Right lobe of liver (tissue), 6 donors: ENCODE data around the gene TUBE1. TPM values are rescaled to one million over a fixed set of nuclear protein-coding genes. Genes with fewer than 3 reads are reported as not detected.

Source experiments
- ATAC-seq, 4 donors: fragments of 200-7000 bp; cut with Tn5 transposase; one replicate each; pipeline ENCODE4 v1.9.1; 2020; ENCODE audit warnings: mild to moderate bottlenecking in 4 of 4, moderate library complexity in 4 of 4
- DNase-seq, 3 donors: peaks; one replicate each; pipeline ENCODE4 v3.0.0-alpha.2; 2020
- H3K27ac ChIP-seq, 3 donors: fragments of 200-600 bp; one replicate each; pipeline ENCODE4 v1.8.0; 2022
- H3K27me3 ChIP-seq, 2 donors: fragments of 200-600 bp; one replicate each; pipeline ENCODE4 v1.8.0; 2022
- H3K36me3 ChIP-seq, 4 donors: fragments of 200-600 bp; sonication (generic) in 1 of 4; one replicate each; pipeline versions ENCODE4 v1.5.1 to v1.8.0; 2017 to 2022; ENCODE audit warnings: control low read depth in 1 of 4
- H3K4me1 ChIP-seq, 4 donors: fragments of 200-600 bp; sonication (generic) in 1 of 4; one replicate each; pipeline versions ENCODE4 v1.5.1 to v1.8.0; 2017 to 2022; ENCODE audit warnings: control low read depth in 1 of 4
- H3K4me3 ChIP-seq, 3 donors: fragments of 200-600 bp; one replicate each; pipeline ENCODE4 v1.8.0; 2022
- H3K9me3 ChIP-seq, 4 donors: fragments of 200-600 bp; sonication (generic) in 1 of 4; one replicate each; pipeline versions ENCODE4 v1.5.1 to v1.8.0; 2017 to 2022; ENCODE audit warnings: control low read depth in 1 of 4
- CTCF ChIP-seq, 4 donors: fragments of 200-600 bp in 3 of 4; fragments of 450-650 bp in 1 of 4; IDR thresholded peaks; one replicate each; pipeline versions ENCODE4 v1.5.1 to v1.8.0; 2016 to 2022; ENCODE audit warnings: antibody characterized with exemption in 4 of 4, mild to moderate bottlenecking in 2 of 4
- POLR2A ChIP-seq: fragments of 450-650 bp; IDR thresholded peaks from one replicate; pipeline ENCODE4 v1.6.1; 2017; ENCODE audit warnings: antibody characterized with exemption, mild to moderate bottlenecking
- WGBS: methylation state at CpG from one replicate; pipeline ENCODE4 v1.1.6; 2018; ENCODE audit warnings: low coverage, low lambda C conversion rate; ENCODE audit not compliant: insufficient coverage; ENCODE audit errors: missing lambda C conversion rate; 5-methylcytosine and 5-hydroxymethylcytosine counted together
- intact Hi-C, 2 donors: fragments of 100-400 bp; cut with DNase I; formaldehyde crosslinking; loops; one replicate each; pipeline versions ENCODE4 v1.11.2 to v1.14.1; 2022
- total RNA-seq, 6 experiments: library from RNA; depleted of rRNA in 2 of 6; stranded (reverse); fragments of >200 nt in 2 of 6; fragmentation: NEBNext Ultra II Directional in 3 of 6; extraction: Animal tissue kit (Norgen Biotek cat#: 25700) in 3 of 6; gene quantifications; one replicate each; pipeline versions ENCODE4 v1.1.0 to v1.2.4, GENCODE V29; 2016 to 2023
- donor health status: DM: no; HTN: yes; CAD: no.
- donor health status: DM: no; HTN: no; CAD: no.
- donor health status: DM: no; HTN: no; CAD: no.
- donor health status: DM: no; HTN: yes; CAD: no.
- donor health status: DM: no; HTN: yes; CAD: no.

Gene TUBE1
- total RNA-seq, 6 experiments from 2014 or later: 16.2 to 38.0 (median 27.7) TPM

- WGBS: under 1% methylated on average over 29 of the region's 36 CpGs
- no peaks in the 10 kb centered on the region for H3K9me3 ChIP-seq
- no peaks in the 10 kb centered on the region for H3K36me3 ChIP-seq
- peak overlapping the region; percentile 49 to 80 (median 79) for H3K27ac ChIP-seq
- intact Hi-C loops: loop anchor here in 1 of 2 donors (10.0 kb wide), 1 partner anchor 329 kb away; no protein-coding TSS in a partner anchor
- DNase-seq: peak; percentile 89 to 91 (median 91)
- peaks cover 0 to 3% (median 1%) of the 10 kb centered on the region in 4 donors for H3K4me1 ChIP-seq
- no peaks in the 10 kb centered on the region for H3K27me3 ChIP-seq
- H3K4me3 ChIP-seq: peak overlapping the region; percentile 48 to 64 (median 52)
- TF ChIP-seq POLR2A (peak; percentile 68), CTCF (IDR thresholded peaks at IDR 0.05) (peak; percentile 96 to 98 (median 98))
- ATAC-seq: peak; percentile 95 to 97 (median 96)
These were observed 44.0 kb downstream of the TUBE1 start for GRCh38 chr6:112043032-112044007.

- DNase-seq: no peak
- TF ChIP-seq CTCF (IDR thresholded peaks at IDR 0.05): no peak
- no peak for TF ChIP-seq POLR2A
- H3K27ac ChIP-seq: no peak overlapping the region
- no peak for ATAC-seq
- H3K36me3 ChIP-seq: no peaks in the 10 kb centered on the region
- no peaks in the 10 kb centered on the region for H3K27me3 ChIP-seq
- H3K4me1 ChIP-seq: peaks cover 0 to 3% (median 1%) of the 10 kb centered on the region in 4 donors
- H3K4me3 ChIP-seq: no peak overlapping the region
- WGBS: 86% methylated on average over 2 of the region's 3 CpGs
- no peaks in the 10 kb centered on the region for H3K9me3 ChIP-seq
- intact Hi-C loops: loop anchor here in 1 of 2 donors (10.0 kb wide), 1 partner anchor 327 kb away; no protein-coding TSS in a partner anchor
These were observed 45.7 kb downstream of the TUBE1 start for GRCh38 chr6:112041535-112041934.

DNA sequence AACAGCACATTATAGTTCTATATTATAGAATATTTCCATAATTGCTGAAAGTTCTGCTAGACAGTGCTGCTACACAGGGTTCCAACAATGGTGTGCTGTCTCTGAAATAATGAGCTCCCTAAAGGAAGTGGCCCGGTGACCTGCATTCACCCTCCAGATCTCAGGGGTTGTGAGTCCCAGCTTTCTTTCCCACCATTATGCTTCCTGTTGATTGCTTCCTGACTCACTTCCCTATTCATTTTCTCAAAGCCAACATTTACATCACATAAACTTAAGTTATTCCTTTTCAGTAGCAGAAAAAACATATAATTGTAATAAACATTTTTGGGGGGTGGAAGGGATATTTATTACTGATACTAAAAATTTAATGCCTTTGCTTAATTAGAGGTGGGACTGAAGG is 46.3 kb downstream of the TUBE1 start:
- Histone ChIP-seq H3K36me3 (no peaks in the 10 kb centered on the region), H3K27ac (no peak overlapping the region), H3K4me3 (no peak overlapping the region), H3K27me3 (no peaks in the 10 kb centered on the region), H3K4me1 (peaks cover 0 to 3% (median 1%) of the 10 kb centered on the region in 4 donors), H3K9me3 (no peaks in the 10 kb centered on the region)
- no peak for DNase-seq
- 67% methylated on average over 1 of the region's 1 CpG for WGBS
- intact Hi-C loops: loop anchor here in 1 of 2 donors (10.0 kb wide), 1 partner anchor 326 kb away; no protein-coding TSS in a partner anchor
- no peak for ATAC-seq
- no peak for TF ChIP-seq CTCF (IDR thresholded peaks at IDR 0.05)

GRCh38 chr6:112039431-112039770 is 47.9 kb downstream of the TUBE1 start:
- intact Hi-C loops: no loop called here
- no peak for TF ChIP-seq CTCF (IDR thresholded peaks at IDR 0.05)
- no peak for TF ChIP-seq POLR2A
- ATAC-seq (no peak), DNase-seq (no peak)
- Histone ChIP-seq H3K36me3 (no peaks in the 10 kb centered on the region), H3K9me3 (no peaks in the 10 kb centered on the region), H3K27ac (no peak overlapping the region), H3K27me3 (no peaks in the 10 kb centered on the region), H3K4me1 (peaks cover 0 to 3% (median 1%) of the 10 kb centered on the region in 4 donors), H3K4me3 (no peak overlapping the region)
- 84% methylated on average over 2 of the region's 2 CpGs for WGBS
